Measurements from ENCODE around the gene ABCF1.

Gene ABCF1

DNA sequence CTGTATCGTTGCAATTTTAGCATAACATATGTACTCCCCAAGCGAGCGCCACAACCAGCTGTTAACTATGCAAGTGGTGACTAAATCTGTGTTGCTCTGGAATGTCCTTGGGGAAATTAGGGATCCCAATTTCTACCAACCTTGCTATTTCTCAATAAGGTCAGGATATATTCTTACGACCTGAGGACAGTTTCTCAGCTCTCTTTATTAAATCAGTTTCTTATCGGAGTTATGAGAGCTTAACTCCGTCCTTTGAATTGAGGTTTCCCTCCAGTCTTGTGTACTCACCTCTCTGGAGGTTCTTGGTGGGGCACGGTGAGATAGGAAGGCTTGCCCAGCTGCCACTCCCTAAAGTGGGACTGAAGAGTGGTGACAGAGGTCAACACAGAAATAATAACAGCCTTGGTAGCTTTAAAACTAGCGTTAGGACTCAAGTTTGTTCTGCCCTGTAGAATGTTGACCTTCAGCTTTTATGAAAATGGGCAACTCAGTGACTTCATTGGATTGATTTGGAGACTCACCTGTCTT lies 47.1 kb downstream of the ABCF1 start:
- Histone ChIP-seq H3K9ac (ENCODE audit: low read depth, low read length) (peak overlapping the region; percentile 79), H3K79me2 (ENCODE audit: insufficient read depth, low read length) (peaks cover 66% of the 10 kb centered on the region), H3K4me1 (ENCODE audit: insufficient read depth, low read length) (peaks cover 32% of the 10 kb centered on the region), H4K20me1 (ENCODE audit: insufficient read depth, low read length) (peaks cover 7% of the 10 kb centered on the region), H3K4me2 (ENCODE audit: insufficient read depth, low read length) (peak overlapping the region; percentile 96), H3K4me3 (ENCODE audit: low read depth in 1 of 2, low read length in 2 of 2) (peak overlapping the region; percentile 64 to 81), H2AFZ (ENCODE audit: low read depth, low read length) (peak overlapping the region; percentile 80; the same call in 1 of the 2 replicates), H3K27me3 (ENCODE audit: insufficient read depth, low read length, poor library complexity) (no peaks in the 10 kb centered on the region), H3K27ac (ENCODE audit: low read length) (peak overlapping the region; percentile 90), H3K36me3 (ENCODE audit: insufficient read depth, low read length) (peaks cover 54% of the 10 kb centered on the region), H3K9me3 (ENCODE audit: insufficient read depth, low read length, severe bottlenecking) (no peaks in the 10 kb centered on the region)
- no peak for TF ChIP-seq EZH2 (IDR thresholded peaks at IDR 0.05; ENCODE audit: borderline replicate concordance, low read depth, low read length, severe bottlenecking)
- TF ChIP-seq, protein P1, sequence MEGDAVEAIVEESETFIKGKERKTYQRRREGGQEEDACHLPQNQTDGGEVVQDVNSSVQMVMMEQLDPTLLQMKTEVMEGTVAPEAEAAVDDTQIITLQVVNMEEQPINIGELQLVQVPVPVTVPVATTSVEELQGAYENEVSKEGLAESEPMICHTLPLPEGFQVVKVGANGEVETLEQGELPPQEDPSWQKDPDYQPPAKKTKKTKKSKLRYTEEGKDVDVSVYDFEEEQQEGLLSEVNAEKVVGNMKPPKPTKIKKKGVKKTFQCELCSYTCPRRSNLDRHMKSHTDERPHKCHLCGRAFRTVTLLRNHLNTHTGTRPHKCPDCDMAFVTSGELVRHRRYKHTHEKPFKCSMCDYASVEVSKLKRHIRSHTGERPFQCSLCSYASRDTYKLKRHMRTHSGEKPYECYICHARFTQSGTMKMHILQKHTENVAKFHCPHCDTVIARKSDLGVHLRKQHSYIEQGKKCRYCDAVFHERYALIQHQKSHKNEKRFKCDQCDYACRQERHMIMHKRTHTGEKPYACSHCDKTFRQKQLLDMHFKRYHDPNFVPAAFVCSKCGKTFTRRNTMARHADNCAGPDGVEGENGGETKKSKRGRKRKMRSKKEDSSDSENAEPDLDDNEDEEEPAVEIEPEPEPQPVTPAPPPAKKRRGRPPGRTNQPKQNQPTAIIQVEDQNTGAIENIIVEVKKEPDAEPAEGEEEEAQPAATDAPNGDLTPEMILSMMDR (IDR thresholded peaks at IDR 0.05; ENCODE audit: borderline replicate concordance, extremely low read depth, low read length, poor library complexity, severe bottlenecking), result no peak
- ATAC-seq (ENCODE audit: insufficient read depth, low read depth) (no peak), DNase-seq (no peak)

DNA sequence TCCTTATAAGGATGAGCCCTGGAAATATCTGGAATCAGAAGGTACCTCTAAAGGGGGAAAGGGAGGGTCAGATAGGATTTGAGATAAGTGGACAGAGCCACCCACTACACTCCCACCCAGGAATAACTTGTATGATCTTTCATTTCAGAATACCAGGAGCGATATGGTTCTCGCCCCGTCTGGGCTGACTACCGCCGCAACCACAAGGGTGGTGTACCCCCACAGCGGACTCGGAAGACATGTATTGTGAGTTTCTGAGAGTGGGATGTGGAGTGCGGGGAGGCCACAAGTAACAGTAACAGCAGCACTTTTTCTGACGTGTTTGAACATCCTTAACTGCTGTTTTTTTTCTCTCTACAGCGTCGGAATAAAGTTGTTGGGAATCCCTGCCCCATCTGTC lies 48.3 kb downstream of the ABCF1 start:
- peak overlapping the region; percentile 96; the same call in 1 of the 2 replicates for H3K4me2 ChIP-seq (ENCODE audit: insufficient read depth, low read length)
- peaks cover under 1% of the 10 kb centered on the region for H4K20me1 ChIP-seq (ENCODE audit: insufficient read depth, low read length)
- H3K27ac ChIP-seq (ENCODE audit: low read length), result peak overlapping the region; percentile 1; the same call in 1 of the 2 replicates
- H3K9me3 ChIP-seq (ENCODE audit: insufficient read depth, low read length, severe bottlenecking), result no peaks in the 10 kb centered on the region
- peak overlapping the region; percentile 79; the same call in 1 of the 2 replicates for H3K9ac ChIP-seq (ENCODE audit: low read depth, low read length)
- H3K79me2 ChIP-seq (ENCODE audit: insufficient read depth, low read length), result peaks cover 54% of the 10 kb centered on the region
- H3K4me3 ChIP-seq (ENCODE audit: low read depth in 1 of 2, low read length in 2 of 2), result no peak overlapping the region
- no peak overlapping the region for H2AFZ ChIP-seq (ENCODE audit: low read depth, low read length)
- no peaks in the 10 kb centered on the region for H3K27me3 ChIP-seq (ENCODE audit: insufficient read depth, low read length, poor library complexity)
- H3K36me3 ChIP-seq (ENCODE audit: insufficient read depth, low read length), result peaks cover 54% of the 10 kb centered on the region
- H3K4me1 ChIP-seq (ENCODE audit: insufficient read depth, low read length), result peaks cover 19% of the 10 kb centered on the region
- no peak for TF ChIP-seq EZH2 (IDR thresholded peaks at IDR 0.05; ENCODE audit: borderline replicate concordance, low read depth, low read length, severe bottlenecking)
- TF ChIP-seq, protein P1 (IDR thresholded peaks at IDR 0.05; ENCODE audit: borderline replicate concordance, extremely low read depth, low read length, poor library complexity, severe bottlenecking), result no peak
- no peak for ATAC-seq (ENCODE audit: insufficient read depth, low read depth)
- no peak for DNase-seq

DNA sequence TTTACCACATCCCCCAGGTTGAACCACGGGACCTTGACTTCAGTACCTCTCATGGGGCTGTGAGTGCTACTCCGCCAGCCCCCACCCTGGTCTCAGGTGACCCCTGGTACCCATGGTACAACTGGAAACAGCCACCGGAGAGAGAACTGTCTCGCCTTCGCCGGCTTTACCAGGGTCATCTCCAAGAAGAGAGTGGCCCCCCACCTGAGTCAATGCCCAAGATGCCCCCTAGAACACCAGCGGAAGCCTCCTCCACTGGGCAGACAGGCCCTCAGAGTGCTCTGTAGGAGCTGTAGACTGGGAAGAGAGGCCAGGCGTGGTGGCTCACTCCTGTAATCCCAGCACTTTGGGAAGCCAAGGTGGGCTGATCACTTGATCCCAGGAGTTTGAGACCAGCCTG lies 54.3 kb downstream of the ABCF1 start:
- no peak overlapping the region for H3K9ac ChIP-seq (ENCODE audit: low read depth, low read length)
- no peak overlapping the region for H3K4me3 ChIP-seq (ENCODE audit: low read depth in 1 of 2, low read length in 2 of 2)
- H2AFZ ChIP-seq (ENCODE audit: low read depth, low read length), result no peak overlapping the region
- H3K36me3 ChIP-seq (ENCODE audit: insufficient read depth, low read length), result peaks cover 74% of the 10 kb centered on the region
- H3K9me3 ChIP-seq (ENCODE audit: insufficient read depth, low read length, severe bottlenecking), result no peaks in the 10 kb centered on the region
- H3K4me2 ChIP-seq (ENCODE audit: insufficient read depth, low read length), result no peak overlapping the region
- no peaks in the 10 kb centered on the region for H3K27me3 ChIP-seq (ENCODE audit: insufficient read depth, low read length, poor library complexity)
- H3K79me2 ChIP-seq (ENCODE audit: insufficient read depth, low read length), result peaks cover 28% of the 10 kb centered on the region
- H3K4me1 ChIP-seq (ENCODE audit: insufficient read depth, low read length), result peaks cover 21% of the 10 kb centered on the region
- no peak overlapping the region for H3K27ac ChIP-seq (ENCODE audit: low read length)
- 0 out of 2 replicates have a peak, but pooled peaks cover 2% of the 10 kb centered on the region for H4K20me1 ChIP-seq (ENCODE audit: insufficient read depth, low read length)
- TF ChIP-seq EZH2 (IDR thresholded peaks at IDR 0.05; ENCODE audit: borderline replicate concordance, low read depth, low read length, severe bottlenecking), result no peak
- TF ChIP-seq, protein P1 (IDR thresholded peaks at IDR 0.05; ENCODE audit: borderline replicate concordance, extremely low read depth, low read length, poor library complexity, severe bottlenecking), result no peak
- no peak for DNase-seq
- ATAC-seq (ENCODE audit: insufficient read depth, low read depth), result no peak

All from DND-41 (cell line).